Hippocampal formation (tissue), 2 donors: Measurements from ENCODE around the gene SIX6.
"Not testable (repeated sequence)": the region's sequence is repeated elsewhere in the genome, so short reads cannot be mapped to it uniquely, and the experiment has no call there.

Experiments
- DNase-seq, 2 donors: peaks; one replicate each; lab custom pipeline; 2025; lab: John Stamatoyannopoulos, UW

The SIX6 gene

DNA sequence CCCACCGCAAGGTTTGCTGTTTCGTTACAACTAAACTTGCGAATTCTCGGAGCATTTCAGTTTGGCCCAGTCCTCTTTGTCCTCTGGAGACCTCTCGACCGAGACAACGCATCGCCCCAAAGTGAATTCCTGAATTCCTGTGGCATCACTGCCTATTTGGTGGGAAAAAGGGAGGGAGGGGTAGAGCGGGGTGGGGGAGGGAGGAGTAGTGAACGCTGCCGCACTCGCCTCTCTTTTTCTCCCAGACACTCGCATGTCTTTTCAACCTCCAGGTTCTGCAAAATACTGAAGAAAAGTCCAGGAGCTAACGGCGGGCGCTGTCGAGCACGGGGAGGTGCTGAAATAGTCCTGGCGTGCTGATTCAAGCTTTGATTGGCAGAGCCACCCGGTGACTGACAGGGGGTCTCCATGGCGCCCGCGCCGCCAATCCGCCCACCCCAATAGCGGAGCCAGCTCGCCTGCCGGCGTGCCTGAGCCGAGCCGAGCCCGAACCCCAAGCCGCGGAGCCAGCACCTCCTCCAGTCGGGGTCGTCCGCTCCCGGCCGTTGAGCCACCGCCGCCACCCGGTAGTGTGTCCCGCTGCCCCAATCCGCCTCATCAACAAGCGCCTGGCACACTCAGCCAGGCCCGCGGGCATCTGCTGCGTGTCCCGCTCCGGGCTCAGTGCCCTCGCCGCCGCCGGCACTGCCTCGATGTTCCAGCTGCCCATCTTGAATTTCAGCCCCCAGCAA, at the start of gene SIX6:
Gene SIX6, plus strand, starts transcription at position 440 of the 731 bp plus-strand sequence. Its CDS starts 253 bp downstream, at position 693.
- DNase-seq = no peak

DNA sequence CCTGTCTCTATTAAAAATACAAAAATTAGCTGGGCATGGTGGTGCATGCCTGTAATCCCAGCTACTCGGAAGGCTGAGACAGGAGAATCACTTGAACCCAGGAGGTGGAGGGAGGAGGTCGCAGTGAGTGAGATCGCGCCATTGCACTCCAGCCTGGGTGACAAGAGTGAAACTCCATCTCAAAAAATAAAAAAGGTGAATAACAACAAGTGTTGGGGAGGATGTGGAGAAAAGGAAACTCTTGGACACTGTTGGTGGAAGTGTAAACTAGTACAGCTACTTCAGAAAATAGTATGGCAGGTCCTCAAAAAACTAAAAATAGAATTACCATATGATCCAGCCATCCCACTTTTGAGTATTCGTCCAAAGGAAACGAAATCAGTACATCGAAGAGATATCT, 28.7 kb upstream of the SIX6 start:
- not testable (repeated sequence) for DNase-seq

DNA sequence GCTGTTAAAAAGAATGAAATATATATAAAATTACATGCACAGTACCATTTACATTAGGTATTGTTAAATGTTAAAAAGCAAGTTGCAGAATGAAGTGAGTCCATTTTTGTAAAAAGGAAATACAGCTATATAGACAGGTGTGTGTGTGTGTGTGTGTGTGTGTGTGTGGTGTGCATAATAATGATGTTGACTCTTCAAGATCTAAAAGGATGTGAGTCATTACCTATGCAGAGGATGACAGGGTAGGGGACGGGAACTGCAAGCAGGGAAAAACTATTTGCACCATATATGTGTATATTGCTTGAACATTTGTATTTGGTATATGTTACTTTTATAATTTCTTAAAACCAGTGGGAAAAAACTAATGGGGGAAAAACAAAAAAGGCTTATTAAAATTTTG, 26.2 kb upstream of the SIX6 start:
- no peak for DNase-seq

DNA sequence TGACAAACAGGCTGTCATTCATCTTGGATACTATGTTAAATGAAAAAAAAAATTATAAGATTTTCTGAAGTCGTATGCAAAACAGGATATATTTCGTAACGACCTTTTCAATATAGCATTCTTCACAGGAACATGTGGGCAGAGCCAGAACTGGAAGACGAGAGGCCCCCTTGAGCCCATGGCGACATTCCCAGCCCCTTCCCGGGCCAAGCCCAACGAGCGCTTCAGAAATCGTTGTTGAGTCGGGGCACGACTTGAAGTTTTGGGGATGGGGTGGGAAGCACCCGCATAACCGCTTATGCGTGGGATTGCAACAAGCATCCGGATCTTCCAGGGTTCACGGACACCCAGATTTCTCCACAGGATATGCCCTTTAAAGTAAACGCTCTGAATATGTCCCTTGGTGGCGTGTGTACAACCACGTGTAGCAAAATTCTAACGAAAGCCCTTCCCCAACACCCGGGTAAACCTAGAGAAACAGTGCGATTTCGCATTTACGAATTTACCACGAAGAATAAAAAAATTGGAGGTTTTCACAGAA, 23.8 kb upstream of the SIX6 start:
- no peak for DNase-seq

DNA sequence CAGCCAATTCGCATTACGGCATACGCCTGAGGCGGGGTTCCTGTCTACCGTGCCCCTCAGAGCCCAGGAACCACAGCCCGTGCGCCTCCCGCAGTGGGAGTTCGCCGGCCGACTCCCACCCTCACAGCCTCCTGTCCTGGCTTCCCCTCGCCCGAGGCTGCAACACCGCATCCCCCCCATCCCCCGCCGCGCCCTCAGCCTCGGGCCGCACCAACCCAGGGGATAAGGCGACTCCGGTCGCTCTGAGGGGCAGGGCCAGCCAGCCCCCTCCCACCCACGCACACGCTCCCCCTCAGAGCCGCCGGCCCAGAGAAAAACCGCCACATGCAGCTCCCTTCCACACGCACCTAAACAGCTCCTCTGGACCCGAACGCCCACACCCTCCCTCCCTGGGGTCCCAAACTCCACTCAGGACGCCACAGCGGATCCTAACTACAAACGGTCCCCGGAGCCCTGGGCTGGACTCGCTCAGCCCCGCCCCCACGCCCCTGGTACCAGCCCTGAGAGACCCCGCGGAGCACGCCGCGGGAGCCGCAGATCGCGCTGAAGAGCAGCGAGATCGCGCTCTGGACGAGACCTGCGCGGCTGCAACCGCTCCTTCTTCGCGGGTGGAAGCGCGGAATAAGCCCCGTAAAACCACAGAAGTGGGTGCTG, 23.2 kb upstream of the SIX6 start, which contains the start of gene C14orf39:
Gene C14orf39, minus strand, starts transcription at position 466 of the 654 bp plus-strand sequence. CDS start 985 bp downstream, outside the sequence.
- no peak for DNase-seq

DNA sequence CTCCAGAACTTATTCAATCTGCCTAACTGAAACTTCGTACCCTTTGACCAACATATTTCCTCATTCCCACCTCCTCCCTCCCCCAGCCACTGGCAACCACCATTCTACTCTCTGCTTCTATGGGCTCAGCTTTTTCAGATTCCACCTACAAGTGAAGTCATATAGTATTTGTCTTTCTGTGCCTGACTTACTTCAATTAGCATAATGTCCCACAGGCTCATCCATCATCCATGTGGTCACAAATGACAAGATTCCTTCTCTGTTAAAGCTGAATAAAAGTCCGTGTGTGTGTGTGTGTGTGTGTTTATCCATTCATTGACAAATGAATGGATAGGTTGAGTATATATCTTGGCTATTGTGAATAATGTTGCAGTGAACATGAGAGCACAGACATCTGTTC, 21.7 kb upstream of the SIX6 start:
- DNase-seq = no peak

DNA sequence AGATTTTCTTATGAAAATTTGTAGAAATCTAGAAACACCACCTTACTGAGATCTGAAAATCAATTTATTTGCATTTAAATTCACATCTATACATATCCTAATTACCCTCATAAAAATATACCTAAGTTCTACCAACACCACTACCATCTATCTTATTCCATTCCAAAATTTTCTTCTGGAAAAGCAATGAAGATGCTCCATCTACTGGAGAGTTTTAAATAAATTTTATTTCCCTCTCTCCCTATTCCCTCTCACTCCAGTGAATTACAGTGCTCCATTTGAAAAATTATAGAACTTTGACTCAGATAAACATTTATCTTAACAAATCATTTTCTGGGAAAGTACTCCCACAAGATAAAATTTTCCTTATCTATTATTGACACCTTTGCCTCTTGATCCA, 20.8 kb upstream of the SIX6 start:
- peak in 1 of 2 donors; percentile 0 for DNase-seq

DNA sequence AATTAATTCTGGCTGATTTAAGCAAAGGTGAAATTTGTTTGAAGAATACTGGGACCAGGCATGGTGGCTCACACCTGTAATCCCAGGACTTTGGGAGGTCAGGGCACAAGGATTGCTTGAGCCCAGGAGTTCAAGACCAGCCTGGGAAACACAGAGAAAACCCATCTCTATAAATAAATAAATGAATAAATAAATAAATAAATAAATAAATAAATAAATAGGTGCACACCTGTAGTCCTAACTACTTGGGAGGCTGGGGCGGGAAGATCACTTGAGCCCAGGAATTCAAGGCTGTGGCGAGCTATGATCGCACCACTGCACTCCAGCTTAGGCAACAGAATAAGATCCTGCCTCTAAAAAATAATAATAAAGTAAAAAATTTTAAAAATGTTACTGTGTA, 18.7 kb upstream of the SIX6 start:
- no peak for DNase-seq

DNA sequence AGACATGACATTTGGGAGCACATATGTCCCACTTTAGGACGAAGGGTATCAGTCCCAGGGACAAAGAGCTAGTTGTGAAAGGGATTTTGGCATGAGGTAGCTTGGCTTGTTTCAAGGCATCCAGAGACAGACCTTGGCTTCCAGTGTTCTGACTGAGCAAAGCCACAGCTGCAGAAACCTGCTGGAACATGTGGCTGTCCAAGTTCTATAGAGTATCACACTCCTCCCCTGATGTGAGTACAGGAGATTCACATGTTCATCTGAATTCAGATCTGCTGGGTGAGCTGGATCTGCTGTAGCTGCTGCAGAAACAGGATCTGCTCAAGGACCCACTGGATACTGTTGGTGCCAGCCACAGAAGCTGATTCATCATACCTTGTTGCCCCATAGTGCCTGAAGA, 13.0 kb upstream of the SIX6 start:
- DNase-seq = no peak

DNA sequence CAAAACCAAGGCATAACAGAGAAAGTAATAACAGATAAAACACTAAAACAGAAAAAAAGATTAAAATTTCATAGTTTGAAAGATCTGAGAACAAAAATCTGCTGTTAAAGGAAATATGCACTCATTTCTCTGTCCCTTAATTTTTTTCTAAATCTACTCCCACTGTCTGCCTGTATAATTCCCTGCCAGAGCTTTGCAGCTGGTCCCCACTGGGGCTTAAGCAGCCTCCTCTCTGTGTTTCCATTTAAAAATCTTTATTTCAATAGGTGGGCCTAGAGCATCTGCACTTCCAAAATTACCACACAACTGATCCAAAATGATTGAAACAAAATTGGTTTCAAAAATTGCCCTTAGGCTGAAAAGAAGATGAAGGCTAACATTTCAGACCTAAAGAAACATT, 6.4 kb upstream of the SIX6 start:
- no peak for DNase-seq

DNA sequence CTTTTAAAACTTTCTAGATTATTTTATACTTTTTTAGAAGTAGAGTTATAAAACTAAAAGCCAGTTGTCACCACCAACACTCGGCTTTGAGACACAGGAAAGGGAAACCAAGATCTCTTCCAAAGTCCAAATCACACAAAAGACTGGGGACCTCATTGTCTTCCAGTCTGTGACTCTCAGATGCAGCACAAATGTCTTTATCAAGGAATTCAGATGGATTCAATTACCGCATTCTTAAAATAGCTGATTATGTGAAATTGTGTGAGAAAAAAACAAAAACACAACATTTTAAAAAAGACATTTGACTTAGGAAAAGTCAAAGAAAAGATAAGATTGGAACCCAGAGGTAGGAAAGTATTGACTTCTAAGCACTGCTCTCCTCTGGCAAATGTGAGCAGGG, 3.5 kb upstream of the SIX6 start:
- DNase-seq = no peak

DNA sequence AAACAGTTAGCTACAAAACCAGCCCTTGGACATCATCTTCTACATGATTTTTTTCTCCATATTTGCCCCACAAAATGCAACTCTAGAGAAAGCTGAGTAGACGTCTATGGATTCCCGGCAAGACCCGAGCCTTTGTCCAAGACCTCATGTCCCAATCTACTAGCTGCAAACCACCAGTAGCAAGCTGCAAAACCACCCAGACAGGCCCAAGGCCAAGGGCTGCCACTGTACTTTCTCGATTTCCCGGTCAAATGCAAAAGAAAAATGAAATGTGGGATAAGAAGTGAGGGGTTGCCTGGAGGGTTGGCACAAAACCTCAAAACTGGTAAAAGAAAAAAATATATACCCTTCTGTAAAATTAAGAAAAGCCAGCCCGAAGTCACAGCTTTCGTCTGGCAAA, 2.9 kb upstream of the SIX6 start:
- DNase-seq = no peak

DNA sequence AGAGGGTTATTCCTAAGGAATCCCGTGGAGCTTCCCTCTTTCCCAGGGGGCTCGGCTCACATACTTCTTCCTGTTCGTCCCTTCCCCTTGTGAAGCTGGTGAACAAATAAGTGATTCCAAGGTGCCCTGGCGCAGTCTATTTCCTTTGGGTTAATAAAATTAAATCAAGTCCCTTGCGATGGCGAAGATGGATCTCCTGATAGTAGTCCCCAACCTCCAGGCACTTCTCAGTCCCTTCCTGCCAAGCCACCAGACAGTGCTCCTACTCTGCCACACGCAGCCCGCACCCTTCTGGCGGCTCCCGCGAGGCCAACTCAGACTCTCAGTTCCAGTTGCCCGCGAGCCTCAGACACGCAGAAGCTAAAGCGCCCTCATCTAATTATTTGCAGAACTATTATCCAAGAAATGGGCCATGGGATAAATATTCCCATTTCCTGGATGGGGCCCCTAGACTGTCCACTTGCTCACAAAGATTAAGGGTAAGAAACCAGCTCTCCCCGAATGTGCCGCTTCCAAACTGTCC, 2.4 kb upstream of the SIX6 start:
- DNase-seq = no peak

DNA sequence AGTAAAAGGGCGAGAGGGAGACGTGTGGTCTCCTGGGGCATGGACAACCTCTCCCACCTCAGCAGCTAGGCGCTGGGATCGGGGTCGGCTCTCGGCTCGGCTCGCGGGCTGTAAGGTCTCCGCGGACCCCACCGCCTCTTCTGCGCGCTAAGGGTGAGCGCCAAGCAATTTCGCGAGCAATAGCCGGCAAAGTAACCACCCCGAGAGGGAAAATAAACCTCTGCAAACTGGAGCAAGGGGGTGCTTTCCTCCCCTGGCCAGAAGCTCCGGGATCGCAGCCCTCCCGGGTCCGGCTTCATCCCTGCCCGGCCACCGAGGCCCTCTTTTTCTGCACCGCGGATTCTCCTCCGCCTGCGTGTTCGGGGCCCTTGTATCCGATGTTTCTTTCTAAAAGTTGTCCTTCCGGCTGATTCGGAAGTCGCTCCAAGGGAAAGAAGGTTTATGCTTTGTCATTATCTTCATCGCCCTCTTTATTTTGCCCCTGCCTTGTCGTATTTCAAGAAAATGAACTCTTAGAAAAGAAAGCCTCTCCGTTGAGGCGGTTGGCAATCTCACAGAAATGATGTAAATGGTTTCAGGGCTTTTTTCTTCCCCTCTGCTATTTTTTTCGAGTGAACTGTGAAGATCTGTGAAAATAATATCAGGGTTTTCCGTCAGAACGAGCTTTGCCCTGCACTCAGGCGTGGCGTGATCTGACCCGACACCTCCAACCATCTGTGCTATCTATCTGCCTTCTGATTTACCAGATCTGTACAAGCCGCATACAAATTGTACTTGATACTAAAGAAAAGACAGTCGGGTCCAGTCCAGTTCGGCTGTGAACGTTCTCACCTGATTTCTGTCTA, 1.7 kb upstream of the SIX6 start:
- DNase-seq = no peak

DNA sequence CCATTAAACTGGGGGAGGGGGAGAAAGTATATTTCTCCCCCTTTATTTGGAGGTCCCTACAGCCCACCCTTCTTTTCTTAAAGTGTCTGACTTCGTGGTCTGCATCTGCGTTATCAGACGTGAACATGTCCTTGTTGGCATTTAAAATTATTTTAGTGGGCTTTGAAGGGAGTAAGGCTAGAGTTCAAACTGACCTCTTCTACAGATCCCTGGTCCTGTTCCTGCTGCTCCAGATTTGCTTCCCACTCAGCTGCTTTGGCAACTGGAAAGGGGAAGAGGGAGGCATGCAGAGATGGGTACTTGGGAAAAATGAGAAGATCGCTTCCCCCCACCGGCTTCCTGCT, 611 bp upstream of the SIX6 start:
- DNase-seq = no peak

DNA sequence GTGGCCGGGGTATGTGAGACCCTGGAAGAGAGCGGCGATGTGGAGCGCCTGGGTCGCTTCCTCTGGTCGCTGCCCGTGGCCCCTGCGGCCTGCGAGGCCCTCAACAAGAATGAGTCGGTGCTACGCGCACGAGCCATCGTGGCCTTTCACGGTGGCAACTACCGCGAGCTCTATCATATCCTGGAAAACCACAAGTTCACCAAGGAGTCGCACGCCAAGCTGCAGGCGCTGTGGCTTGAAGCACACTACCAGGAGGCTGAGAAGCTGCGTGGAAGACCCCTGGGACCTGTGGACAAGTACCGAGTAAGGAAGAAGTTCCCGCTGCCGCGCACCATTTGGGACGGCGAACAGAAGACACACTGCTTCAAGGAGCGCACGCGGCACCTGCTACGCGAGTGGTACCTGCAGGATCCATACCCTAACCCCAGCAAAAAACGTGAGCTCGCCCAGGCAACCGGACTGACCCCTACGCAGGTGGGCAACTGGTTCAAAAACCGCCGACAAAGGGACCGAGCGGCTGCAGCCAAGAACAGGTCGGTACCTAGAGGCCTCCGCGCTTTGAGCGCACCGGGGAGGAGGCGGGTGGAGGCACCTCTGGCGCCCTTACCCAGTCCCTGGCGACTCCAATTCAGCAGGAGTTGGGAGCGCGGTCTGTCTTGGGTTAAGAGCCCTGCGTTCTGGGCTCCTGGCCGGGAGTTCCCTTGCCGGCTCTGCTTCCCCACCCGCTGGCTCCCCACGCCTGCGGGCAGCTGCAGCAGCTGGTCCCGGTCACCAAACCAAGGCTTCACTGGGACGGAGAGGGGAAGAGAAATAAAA, 700 bp downstream of the SIX6 start:
- DNase-seq = no peak

DNA sequence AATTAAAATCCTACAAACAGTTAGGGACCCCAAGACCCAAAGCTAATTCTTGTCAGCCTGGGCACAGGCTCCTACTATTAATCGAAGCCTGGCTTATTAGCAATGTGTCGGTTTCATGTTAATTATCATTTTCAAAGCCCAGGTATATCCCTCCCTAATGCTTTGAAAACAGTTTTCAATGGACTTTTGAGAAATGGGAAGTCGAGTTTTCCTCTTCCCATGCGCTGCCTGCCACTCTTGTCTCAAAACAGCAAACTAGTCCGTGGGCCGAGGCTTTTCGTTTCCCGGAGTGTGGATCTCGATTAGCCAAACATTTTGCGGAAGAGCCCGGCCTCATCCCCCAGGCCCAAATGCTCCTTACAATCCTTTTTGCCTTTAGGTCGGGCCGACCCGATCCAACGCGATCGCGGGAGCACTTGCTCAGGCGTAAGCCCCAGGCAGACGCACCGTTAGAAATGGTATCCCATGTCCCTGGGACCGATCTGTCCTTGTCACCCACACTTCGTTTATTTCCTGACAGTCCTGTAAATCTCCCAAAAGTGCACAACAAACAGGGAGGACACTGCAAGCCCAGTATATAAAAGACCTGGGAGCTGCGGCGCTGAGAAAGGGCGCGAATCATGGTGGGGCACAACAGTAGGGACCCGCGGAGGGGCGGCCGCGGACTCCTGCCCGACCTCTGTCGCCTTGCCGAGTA, 1.5 kb downstream of the SIX6 start:
- DNase-seq = no peak

DNA sequence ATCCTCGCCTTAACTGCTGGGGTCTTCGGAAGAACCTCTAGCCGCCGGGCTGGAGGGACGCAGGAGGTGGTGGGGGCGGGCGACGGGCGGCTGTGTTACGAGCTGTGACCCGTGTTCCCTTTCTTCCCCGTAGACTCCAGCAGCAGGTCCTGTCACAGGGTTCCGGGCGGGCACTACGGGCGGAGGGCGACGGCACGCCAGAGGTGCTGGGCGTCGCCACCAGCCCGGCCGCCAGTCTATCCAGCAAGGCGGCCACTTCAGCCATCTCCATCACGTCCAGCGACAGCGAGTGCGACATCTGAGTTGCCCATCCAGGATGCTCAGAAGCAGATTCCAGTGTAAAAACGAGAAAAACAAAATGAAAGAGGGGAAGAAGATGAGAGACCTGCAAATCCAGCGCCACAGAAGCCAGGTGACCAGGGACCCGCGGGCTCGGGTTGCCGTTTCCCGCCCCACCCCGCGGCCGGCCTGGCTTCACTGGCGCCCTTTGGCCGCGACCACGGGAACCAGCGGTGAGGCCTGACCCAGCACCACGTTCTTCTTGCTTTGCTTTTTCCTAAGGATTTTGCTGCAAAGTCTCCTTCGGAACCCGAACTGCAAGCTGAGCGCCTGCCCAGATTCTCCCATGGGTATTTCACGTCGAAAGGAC, 2.1 kb downstream of the SIX6 start:
- DNase-seq = no peak

DNA sequence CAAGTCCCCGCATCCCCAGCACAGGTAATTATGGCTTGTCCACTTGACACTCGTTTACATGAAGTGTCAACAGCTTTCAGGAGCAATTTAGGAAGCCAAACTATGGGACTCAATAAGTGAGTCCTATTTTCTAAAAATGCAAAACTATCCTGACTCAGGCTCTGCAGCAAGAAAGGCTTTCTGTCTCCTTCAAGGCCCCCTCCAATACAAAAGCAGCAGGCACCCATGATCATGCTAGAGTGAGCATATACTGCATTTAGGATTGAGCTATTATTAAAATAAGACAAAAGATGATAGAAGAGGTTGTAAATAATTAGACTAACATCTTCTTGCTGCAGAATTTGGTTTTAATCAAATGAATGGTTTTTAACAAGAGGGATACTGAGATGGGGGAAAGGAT, 3.2 kb downstream of the SIX6 start:
- no peak for DNase-seq

DNA sequence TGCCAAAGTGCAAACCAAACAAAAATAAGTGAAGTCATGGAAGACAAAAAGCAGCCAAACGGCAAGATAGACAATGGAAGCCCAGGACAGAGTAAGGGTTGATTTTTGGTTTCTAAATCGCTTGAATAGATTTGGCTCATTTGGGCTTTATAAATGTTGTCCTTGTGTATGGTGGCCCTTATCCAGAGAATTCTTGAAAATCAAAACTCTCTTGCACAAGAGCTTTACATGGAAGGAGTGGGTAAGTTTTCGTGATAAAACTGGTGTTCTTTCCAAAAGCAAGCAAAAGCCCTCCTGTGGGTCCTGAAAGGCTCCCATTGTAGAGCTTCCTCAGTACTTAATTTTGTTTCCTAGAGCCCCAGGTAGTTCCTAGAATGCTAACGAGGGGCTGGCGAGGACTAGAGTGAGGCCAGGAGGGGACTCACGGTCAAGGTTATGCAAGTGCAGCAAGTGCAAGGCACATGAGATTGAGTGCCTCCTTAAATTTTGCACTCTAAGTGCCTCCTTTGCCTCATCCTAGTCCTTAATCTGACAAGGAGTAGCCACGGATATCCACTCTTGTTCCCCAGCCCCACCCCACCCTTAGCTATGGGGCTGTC, 4.1 kb downstream of the SIX6 start:
- no peak for DNase-seq
